ENCODE results near the gene PLEKHG4B. TPM values are rescaled to one million over a fixed set of nuclear protein-coding genes. Genes with fewer than 3 reads are reported as not detected.

The PLEKHG4B gene
- total RNA-seq, 1 donor from 2014 or later: not detected

- FAIRE-seq (no peak), DNase-seq (ENCODE audit: low read depth) (no peak)
- no peak for TF ChIP-seq CTCF (IDR thresholded peaks at IDR 0.05; ENCODE audit: insufficient read depth, low read length, severe bottlenecking)
- Histone ChIP-seq H3K27me3 (ENCODE audit: control insufficient read depth, insufficient read depth, low read length) (peaks cover 6% of the 10 kb centered on the region), H3K4me3 (ENCODE audit: low read depth, low read length) (no peak overlapping the region), H3K36me3 (ENCODE audit: control insufficient read depth, insufficient read depth, low read length) (no peaks in the 10 kb centered on the region)
Measured at GRCh38 chr5:191949-192690, 100.2 kb downstream of the PLEKHG4B start.

DNA sequence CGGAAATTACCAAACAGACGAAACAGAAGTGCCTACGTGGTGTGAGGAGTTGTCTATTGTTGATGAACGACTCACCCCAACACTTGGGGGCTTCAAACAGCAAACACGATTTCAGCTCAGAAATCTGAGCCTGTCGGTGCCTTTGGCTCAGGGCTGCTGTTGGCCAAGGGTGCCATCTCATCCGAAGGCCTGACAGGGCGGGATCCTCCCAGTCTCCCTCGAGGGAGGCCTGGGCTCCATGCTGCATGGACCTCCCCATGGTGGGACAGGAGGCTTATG, 100.7 kb downstream of the PLEKHG4B start:
- no peak for TF ChIP-seq CTCF (IDR thresholded peaks at IDR 0.05; ENCODE audit: insufficient read depth, low read length, severe bottlenecking)
- no peak for DNase-seq (ENCODE audit: low read depth)
- H3K27me3 ChIP-seq (ENCODE audit: control insufficient read depth, insufficient read depth, low read length): peaks cover 6% of the 10 kb centered on the region
- H3K36me3 ChIP-seq (ENCODE audit: control insufficient read depth, insufficient read depth, low read length): no peaks in the 10 kb centered on the region
- peak; percentile 58 for FAIRE-seq
- H3K4me3 ChIP-seq (ENCODE audit: low read depth, low read length): no peak overlapping the region

- Histone ChIP-seq H3K4me3 (ENCODE audit: low read depth, low read length) (no peak overlapping the region), H3K27me3 (ENCODE audit: control insufficient read depth, insufficient read depth, low read length) (peaks cover 6% of the 10 kb centered on the region), H3K36me3 (ENCODE audit: control insufficient read depth, insufficient read depth, low read length) (no peaks in the 10 kb centered on the region)
- no peak for FAIRE-seq
- DNase-seq (ENCODE audit: low read depth): no peak
- no peak for TF ChIP-seq CTCF (IDR thresholded peaks at IDR 0.05; ENCODE audit: insufficient read depth, low read length, severe bottlenecking)
Measured at GRCh38 chr5:192970-193831, 101.2 kb downstream of the PLEKHG4B start.

GRCh38 chr5:194102-194501, 102.1 kb downstream of the PLEKHG4B start:
- no peaks in the 10 kb centered on the region for H3K36me3 ChIP-seq (ENCODE audit: control insufficient read depth, insufficient read depth, low read length)
- H3K4me3 ChIP-seq (ENCODE audit: low read depth, low read length): no peak overlapping the region
- no peak for TF ChIP-seq CTCF (IDR thresholded peaks at IDR 0.05; ENCODE audit: insufficient read depth, low read length, severe bottlenecking)
- DNase-seq (ENCODE audit: low read depth): no peak
- H3K27me3 ChIP-seq (ENCODE audit: control insufficient read depth, insufficient read depth, low read length): peaks cover 6% of the 10 kb centered on the region
- no peak for FAIRE-seq

DNA sequence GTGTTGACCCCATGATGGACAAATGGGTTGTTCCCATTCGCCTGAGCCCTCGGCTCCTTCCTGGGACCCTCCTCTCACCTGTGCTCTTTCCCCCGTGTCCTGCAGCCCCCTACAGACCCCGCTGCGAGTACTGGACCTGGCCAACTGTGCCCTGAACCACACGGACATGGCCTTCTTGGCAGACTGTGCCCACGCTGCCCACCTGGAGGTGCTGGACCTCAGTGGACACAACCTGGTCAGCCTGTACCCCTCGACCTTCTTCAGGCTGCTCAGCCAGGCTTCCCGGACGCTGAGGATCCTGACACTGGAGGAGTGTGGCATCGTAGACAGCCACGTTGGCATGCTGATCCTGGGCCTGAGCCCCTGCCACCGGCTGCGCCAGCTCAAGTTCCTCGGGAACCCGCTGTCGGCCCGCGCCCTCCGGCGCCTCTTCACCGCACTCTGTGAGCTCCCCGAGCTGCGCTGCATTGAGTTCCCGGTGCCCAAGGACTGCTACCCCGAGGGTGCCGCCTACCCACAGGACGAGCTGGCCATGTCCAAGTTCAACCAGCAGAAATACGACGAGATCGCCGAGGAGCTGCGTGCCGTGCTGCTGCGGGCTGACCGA, 102.7 kb downstream of the PLEKHG4B start:
- H3K36me3 ChIP-seq (ENCODE audit: control insufficient read depth, insufficient read depth, low read length): no peaks in the 10 kb centered on the region
- peaks cover 6% of the 10 kb centered on the region for H3K27me3 ChIP-seq (ENCODE audit: control insufficient read depth, insufficient read depth, low read length)
- no peak for FAIRE-seq
- DNase-seq (ENCODE audit: low read depth): no peak
- no peak for TF ChIP-seq CTCF (IDR thresholded peaks at IDR 0.05; ENCODE audit: insufficient read depth, low read length, severe bottlenecking)
- no peak overlapping the region for H3K4me3 ChIP-seq (ENCODE audit: low read depth, low read length)
